Neural cell (in vitro differentiated cells): ENCODE data around the gene PLXDC2. TPM values are rescaled to one million over a fixed set of nuclear protein-coding genes. Genes with fewer than 3 reads are reported as not detected.

Experiments
- H2AFZ ChIP-seq: fragments of 200-600, 300-800 bp; sonication (generic), shearing (Covaris generic); 2 replicates; pipeline ENCODE4 v1.6.0; 2014; ENCODE audit warnings: low read depth, mild to moderate bottlenecking, antibody characterized with exemption, low read length, moderate library complexity
- H3F3A ChIP-seq: fragments of 200-600 bp; shearing (Covaris generic); 2 replicates; pipeline ENCODE4 v1.6.1; 2016; ENCODE audit warnings: mild to moderate bottlenecking, moderate library complexity, mixed read lengths, antibody characterized with exemption, low read length; ENCODE audit not compliant: insufficient read depth, poor library complexity, severe bottlenecking
- H3K27ac ChIP-seq: fragments of 200-600, 300-800 bp; sonication (generic), shearing (Covaris generic); 2 replicates; pipeline ENCODE4 v1.5.1; 2014; ENCODE audit warnings: mild to moderate bottlenecking, low read length, moderate library complexity
- H3K27me3 ChIP-seq: fragments of 300-800, 200-600 bp; sonication (generic), shearing (Covaris generic); 2 replicates; pipeline ENCODE4 v1.6.0; 2014; ENCODE audit warnings: mild to moderate bottlenecking, low read depth, low read length, moderate library complexity; ENCODE audit not compliant: insufficient read depth
- H3K36me3 ChIP-seq: fragments of 300-800, 200-600 bp; sonication (generic), shearing (Covaris generic); 2 replicates; pipeline ENCODE4 v1.5.1; 2014; ENCODE audit warnings: mild to moderate bottlenecking, antibody characterized with exemption, low read length, moderate library complexity; ENCODE audit not compliant: insufficient read depth
- H3K4me2 ChIP-seq: fragments of 300-800, 200-600 bp; sonication (generic), shearing (Covaris generic); 2 replicates; pipeline ENCODE4 v1.6.0; 2014; ENCODE audit warnings: mild to moderate bottlenecking, low read length
- H3K4me3 ChIP-seq: fragments of 300-800, 200-600 bp; sonication (generic), shearing (Covaris generic); 2 replicates; pipeline ENCODE4 v1.5.1; 2014; ENCODE audit warnings: mild to moderate bottlenecking, low read length, moderate library complexity
- H3K79me2 ChIP-seq: fragments of 200-600 bp; shearing (Covaris generic); replicated peaks from 2 replicates; pipeline ENCODE4 v1.6.0; 2014; ENCODE audit warnings: mild to moderate bottlenecking, low read length, moderate library complexity; ENCODE audit not compliant: insufficient read depth
- H3K9ac ChIP-seq: fragments of 300-800, 200-600 bp; sonication (generic), shearing (Covaris generic); 2 replicates; pipeline ENCODE4 v1.6.1; 2016; ENCODE audit warnings: mild to moderate bottlenecking, low read length, mixed read lengths
- H3K9me2 ChIP-seq: fragments of 200-600 bp; shearing (Covaris generic); 2 replicates; pipeline ENCODE4 v1.6.1; 2016; ENCODE audit warnings: mild to moderate bottlenecking, low read length, mixed read lengths; ENCODE audit not compliant: insufficient read depth
- H3K9me3 ChIP-seq: fragments of 200-600, 300-800 bp; sonication (generic), shearing (Covaris generic); 2 replicates; pipeline ENCODE4 v1.6.1; 2016; ENCODE audit warnings: mild to moderate bottlenecking, mixed run types, low read length, moderate library complexity, mixed read lengths
- H4K20me1 ChIP-seq: fragments of 200-600 bp; shearing (Covaris generic); 2 replicates; pipeline ENCODE4 v1.6.1; 2016; ENCODE audit warnings: mild to moderate bottlenecking, mixed run types; ENCODE audit not compliant: insufficient read depth
- EP300 ChIP-seq: fragments of 450-650 bp; conservative IDR thresholded peaks from 2 replicates; pipeline ENCODE4 v1.6.1; 2014; ENCODE audit warnings: antibody characterized with exemption, mild to moderate bottlenecking, moderate library complexity; ENCODE audit not compliant: poor library complexity, severe bottlenecking
- EZH2 ChIP-seq: fragments of 200-600, 300-800 bp; shearing (Covaris generic), sonication (generic); IDR thresholded peaks from 2 replicates; pipeline ENCODE4 v1.6.1; 2014; ENCODE audit warnings: antibody characterized with exemption, low read length, borderline replicate concordance, mild to moderate bottlenecking; ENCODE audit not compliant: insufficient read depth, poor library complexity, severe bottlenecking
- MXI1 ChIP-seq: fragments of 450-650 bp; conservative IDR thresholded peaks from 2 replicates; pipeline ENCODE4 v1.6.1; 2014; ENCODE audit warnings: antibody characterized with exemption, mild to moderate bottlenecking; ENCODE audit not compliant: poor library complexity, severe bottlenecking
- POLR2AphosphoS5 ChIP-seq: IDR thresholded peaks from 2 replicates; pipeline ENCODE4 v1.6.1; 2012
- SMC3 ChIP-seq: fragments of 450-650 bp; conservative IDR thresholded peaks from 2 replicates; pipeline ENCODE4 v1.6.1; 2014; ENCODE audit warnings: antibody characterized with exemption, mild to moderate bottlenecking, moderate library complexity; ENCODE audit not compliant: poor library complexity
- TAF1 ChIP-seq: IDR thresholded peaks from 2 replicates; pipeline ENCODE4 v1.6.1; 2012; ENCODE audit warnings: low read depth
- polyA plus RNA-seq: library from polyadenylated mRNA; depleted of rRNA; stranded (reverse); fragments of >200 nt; gene quantifications from 2 replicates; pipeline ENCODE4 v1.2.3, GENCODE V29; 2014
- TF ChIP-seq, protein P1 (sequence below): IDR thresholded peaks from 2 replicates; pipeline ENCODE4 v1.6.1; 2012; ENCODE audit warnings: borderline replicate concordance
- TF ChIP-seq, protein P2 (sequence below): fragments of 450-650 bp; IDR thresholded peaks from 2 replicates; pipeline ENCODE4 v1.5.1; 2014; ENCODE audit warnings: antibody characterized with exemption, mild to moderate bottlenecking, moderate library complexity; ENCODE audit not compliant: poor library complexity, severe bottlenecking

PLXDC2 gene
- polyA plus RNA-seq, 1 donor from 2014 or later = 2.3 TPM

DNA sequence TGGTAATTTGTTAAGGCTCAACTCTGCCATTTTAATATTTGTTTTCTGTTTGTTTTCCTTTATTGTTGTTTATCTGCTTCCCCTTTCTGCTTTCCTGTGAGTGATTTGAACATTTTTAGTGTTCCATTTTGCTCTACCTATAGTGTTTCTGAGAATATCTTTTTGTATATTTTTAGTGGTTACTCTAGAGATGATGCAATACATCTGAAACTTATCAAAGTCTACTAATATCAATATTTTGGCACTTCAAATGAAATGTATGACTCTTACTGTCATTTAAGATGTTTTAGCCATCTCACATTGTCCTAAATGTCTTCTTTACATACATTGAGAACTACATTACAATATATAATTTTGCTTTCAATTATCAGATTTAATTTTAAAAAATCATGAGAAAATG is 98.9 kb downstream of the PLXDC2 start:
- Histone ChIP-seq H3K79me2 (no peaks in the 10 kb centered on the region), H3K36me3 (no peaks in the 10 kb centered on the region)

DNA sequence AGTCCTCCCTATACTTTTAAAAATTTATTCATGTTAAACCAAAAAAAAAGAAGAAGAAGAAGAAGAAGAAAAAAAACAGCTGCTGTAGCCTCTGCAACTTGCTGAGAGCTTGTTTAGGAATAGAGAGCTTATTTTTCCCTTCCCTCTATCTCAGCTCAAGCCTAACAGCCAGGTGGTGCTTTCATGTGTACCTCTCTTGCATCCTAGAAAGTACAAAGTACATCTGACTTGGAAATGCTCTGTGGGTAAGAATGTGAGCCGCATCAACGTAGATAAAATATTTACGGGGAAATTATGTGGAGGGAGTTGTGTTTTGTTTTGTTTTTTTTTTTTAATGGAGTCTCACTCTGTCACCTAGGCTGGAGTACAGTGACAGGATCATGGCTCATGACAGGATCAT is 99.6 kb downstream of the PLXDC2 start:
- Histone ChIP-seq H3K79me2 (no peaks in the 10 kb centered on the region), H3K27me3 (no peaks in the 10 kb centered on the region), H3K4me2 (no peak overlapping the region), H2AFZ (no peak overlapping the region), H3K36me3 (no peaks in the 10 kb centered on the region), H3K9ac (no peak overlapping the region), H3K9me3 (no peaks in the 10 kb centered on the region), H3K4me3 (no peak overlapping the region), H3K9me2 (no peaks in the 10 kb centered on the region), H4K20me1 (no peaks in the 10 kb centered on the region), H3K27ac (no peak overlapping the region), H3F3A (no peaks in the 10 kb centered on the region)
- TF ChIP-seq, protein P1, sequence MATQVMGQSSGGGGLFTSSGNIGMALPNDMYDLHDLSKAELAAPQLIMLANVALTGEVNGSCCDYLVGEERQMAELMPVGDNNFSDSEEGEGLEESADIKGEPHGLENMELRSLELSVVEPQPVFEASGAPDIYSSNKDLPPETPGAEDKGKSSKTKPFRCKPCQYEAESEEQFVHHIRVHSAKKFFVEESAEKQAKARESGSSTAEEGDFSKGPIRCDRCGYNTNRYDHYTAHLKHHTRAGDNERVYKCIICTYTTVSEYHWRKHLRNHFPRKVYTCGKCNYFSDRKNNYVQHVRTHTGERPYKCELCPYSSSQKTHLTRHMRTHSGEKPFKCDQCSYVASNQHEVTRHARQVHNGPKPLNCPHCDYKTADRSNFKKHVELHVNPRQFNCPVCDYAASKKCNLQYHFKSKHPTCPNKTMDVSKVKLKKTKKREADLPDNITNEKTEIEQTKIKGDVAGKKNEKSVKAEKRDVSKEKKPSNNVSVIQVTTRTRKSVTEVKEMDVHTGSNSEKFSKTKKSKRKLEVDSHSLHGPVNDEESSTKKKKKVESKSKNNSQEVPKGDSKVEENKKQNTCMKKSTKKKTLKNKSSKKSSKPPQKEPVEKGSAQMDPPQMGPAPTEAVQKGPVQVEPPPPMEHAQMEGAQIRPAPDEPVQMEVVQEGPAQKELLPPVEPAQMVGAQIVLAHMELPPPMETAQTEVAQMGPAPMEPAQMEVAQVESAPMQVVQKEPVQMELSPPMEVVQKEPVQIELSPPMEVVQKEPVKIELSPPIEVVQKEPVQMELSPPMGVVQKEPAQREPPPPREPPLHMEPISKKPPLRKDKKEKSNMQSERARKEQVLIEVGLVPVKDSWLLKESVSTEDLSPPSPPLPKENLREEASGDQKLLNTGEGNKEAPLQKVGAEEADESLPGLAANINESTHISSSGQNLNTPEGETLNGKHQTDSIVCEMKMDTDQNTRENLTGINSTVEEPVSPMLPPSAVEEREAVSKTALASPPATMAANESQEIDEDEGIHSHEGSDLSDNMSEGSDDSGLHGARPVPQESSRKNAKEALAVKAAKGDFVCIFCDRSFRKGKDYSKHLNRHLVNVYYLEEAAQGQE = no peak
- TF ChIP-seq, protein P2, sequence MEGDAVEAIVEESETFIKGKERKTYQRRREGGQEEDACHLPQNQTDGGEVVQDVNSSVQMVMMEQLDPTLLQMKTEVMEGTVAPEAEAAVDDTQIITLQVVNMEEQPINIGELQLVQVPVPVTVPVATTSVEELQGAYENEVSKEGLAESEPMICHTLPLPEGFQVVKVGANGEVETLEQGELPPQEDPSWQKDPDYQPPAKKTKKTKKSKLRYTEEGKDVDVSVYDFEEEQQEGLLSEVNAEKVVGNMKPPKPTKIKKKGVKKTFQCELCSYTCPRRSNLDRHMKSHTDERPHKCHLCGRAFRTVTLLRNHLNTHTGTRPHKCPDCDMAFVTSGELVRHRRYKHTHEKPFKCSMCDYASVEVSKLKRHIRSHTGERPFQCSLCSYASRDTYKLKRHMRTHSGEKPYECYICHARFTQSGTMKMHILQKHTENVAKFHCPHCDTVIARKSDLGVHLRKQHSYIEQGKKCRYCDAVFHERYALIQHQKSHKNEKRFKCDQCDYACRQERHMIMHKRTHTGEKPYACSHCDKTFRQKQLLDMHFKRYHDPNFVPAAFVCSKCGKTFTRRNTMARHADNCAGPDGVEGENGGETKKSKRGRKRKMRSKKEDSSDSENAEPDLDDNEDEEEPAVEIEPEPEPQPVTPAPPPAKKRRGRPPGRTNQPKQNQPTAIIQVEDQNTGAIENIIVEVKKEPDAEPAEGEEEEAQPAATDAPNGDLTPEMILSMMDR = no peak

More for the DNA sequence above, 98.9 kb downstream of the PLXDC2 start:
- Histone ChIP-seq H2AFZ (no peak overlapping the region), H4K20me1 (no peaks in the 10 kb centered on the region), H3K4me3 (no peak overlapping the region), H3K9me3 (no peaks in the 10 kb centered on the region), H3K9me2 (no peaks in the 10 kb centered on the region), H3K4me2 (no peak overlapping the region), H3K27me3 (no peaks in the 10 kb centered on the region), H3K27ac (no peak overlapping the region), H3K9ac (no peak overlapping the region), H3F3A (no peaks in the 10 kb centered on the region)
- TF ChIP-seq EP300 = no peak
- TF ChIP-seq EZH2 = no peak
- TF ChIP-seq, protein P1 = no peak
- TF ChIP-seq MXI1 = no peak
- no peak for TF ChIP-seq TAF1
- TF ChIP-seq, protein P2 = no peak
- TF ChIP-seq SMC3 = no peak
- no peak for TF ChIP-seq POLR2AphosphoS5
